ENCODE data around the gene SUPT6H. TPM values are rescaled to one million over a fixed set of nuclear protein-coding genes. Genes with fewer than 3 reads are reported as not detected.
"Not testable (repeated sequence)": the region's sequence is repeated elsewhere in the genome, so short reads cannot be mapped to it uniquely, and the experiment has no call there.

Gene SUPT6H
- total and polyA plus RNA-seq, 8 donors: 21.8 to 49.0 (median 30.0) TPM

DNA sequence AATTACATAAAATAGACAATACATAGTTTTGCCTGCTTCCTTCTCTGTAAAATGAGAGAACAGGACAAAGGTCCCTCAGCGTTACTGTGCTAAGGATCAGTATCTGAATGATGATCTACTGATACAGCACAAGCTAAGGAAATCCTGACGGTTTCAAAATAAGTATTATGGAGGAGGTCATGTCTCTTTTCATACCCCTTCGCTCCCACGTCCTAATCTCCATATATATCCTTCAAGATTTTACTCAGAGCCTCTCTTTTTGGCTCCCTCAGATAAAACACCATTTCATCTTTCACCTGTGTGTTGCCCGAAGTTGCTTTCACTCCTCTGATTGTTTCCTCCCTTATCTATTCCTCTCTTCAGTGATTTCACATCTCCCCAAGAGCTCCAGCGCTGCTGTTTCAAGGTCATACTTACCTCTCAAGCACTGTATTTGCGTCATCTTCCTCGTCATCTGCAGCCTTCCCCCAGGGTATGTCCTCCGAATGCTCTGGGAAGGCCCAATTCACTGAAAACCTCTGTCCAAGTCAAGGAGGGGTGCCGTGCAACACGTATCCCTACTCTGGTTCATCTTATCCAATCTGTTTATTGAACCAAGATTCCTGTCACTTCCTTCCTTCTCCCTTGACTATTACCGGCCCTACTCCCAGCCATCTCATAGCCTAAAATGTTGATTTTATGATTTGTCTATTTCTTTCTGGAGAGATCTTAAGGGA, 15.8 kb upstream of the SUPT6H start:
- Histone ChIP-seq H3K27me3 (no peaks in the 10 kb centered on the region), H3K27ac (peak overlapping the region; percentile 43 to 96 (median 78)), H3K36me3 (peaks cover 6 to 15% (median 8%) of the 10 kb centered on the region in 3 donors), H3K9me3 (no peaks in the 10 kb centered on the region), H3K4me3 (peak overlapping the region in 1 of 4 donors; percentile 82), H3K4me1 (peaks cover 15 to 27% (median 24%) of the 10 kb centered on the region in 3 donors)
- WGBS, 2 donors: 27 to 29% methylated on average over 12 of the region's 12 CpGs
- intact Hi-C loops (cut with DNase I): no loop called here
- no peak for FAIRE-seq
- ATAC-seq: peak; percentile 2 to 12 (median 8)
- TF ChIP-seq, protein P1, sequence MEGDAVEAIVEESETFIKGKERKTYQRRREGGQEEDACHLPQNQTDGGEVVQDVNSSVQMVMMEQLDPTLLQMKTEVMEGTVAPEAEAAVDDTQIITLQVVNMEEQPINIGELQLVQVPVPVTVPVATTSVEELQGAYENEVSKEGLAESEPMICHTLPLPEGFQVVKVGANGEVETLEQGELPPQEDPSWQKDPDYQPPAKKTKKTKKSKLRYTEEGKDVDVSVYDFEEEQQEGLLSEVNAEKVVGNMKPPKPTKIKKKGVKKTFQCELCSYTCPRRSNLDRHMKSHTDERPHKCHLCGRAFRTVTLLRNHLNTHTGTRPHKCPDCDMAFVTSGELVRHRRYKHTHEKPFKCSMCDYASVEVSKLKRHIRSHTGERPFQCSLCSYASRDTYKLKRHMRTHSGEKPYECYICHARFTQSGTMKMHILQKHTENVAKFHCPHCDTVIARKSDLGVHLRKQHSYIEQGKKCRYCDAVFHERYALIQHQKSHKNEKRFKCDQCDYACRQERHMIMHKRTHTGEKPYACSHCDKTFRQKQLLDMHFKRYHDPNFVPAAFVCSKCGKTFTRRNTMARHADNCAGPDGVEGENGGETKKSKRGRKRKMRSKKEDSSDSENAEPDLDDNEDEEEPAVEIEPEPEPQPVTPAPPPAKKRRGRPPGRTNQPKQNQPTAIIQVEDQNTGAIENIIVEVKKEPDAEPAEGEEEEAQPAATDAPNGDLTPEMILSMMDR (IDR thresholded peaks at IDR 0.05): no peak
- peak in 3 of 6 donors; percentile 16 to 37 (median 34) for DNase-seq

DNA sequence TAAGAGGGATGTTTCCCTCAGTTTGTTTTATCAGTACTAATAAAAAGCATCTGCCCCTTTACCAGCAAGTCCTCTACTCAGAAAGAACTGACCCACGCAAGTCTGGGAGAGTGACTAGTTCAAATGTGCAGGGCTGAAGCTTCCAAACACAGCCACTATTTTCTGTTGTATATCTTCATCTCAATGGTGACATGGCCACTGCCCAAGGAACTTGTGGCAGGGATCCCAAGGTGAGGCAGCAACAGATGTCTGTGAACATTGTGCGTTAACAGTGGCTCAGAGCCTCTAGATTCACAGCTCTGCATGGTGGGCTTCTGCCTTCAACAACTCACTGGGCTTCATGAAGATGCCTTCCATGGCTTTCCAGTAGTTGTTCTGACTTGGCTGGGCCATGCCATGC, 13.3 kb upstream of the SUPT6H start:
- no peaks in the 10 kb centered on the region for H3K9me3 ChIP-seq
- no peak for FAIRE-seq
- 46 to 52% methylated on average over 2 of the region's 2 CpGs for WGBS, 2 donors
- TF ChIP-seq, protein P1 (IDR thresholded peaks at IDR 0.05): no peak
- no peak for DNase-seq
- H3K36me3 ChIP-seq: peaks cover 0 to 3% (median 0%) of the 10 kb centered on the region in 3 donors
- H3K27me3 ChIP-seq: no peaks in the 10 kb centered on the region
- intact Hi-C loops (cut with DNase I): no loop called here
- no peak overlapping the region for H3K27ac ChIP-seq
- H3K4me3 ChIP-seq: no peak overlapping the region
- H3K4me1 ChIP-seq: peaks cover 11 to 17% (median 17%) of the 10 kb centered on the region in 3 donors
- ATAC-seq: no peak

DNA sequence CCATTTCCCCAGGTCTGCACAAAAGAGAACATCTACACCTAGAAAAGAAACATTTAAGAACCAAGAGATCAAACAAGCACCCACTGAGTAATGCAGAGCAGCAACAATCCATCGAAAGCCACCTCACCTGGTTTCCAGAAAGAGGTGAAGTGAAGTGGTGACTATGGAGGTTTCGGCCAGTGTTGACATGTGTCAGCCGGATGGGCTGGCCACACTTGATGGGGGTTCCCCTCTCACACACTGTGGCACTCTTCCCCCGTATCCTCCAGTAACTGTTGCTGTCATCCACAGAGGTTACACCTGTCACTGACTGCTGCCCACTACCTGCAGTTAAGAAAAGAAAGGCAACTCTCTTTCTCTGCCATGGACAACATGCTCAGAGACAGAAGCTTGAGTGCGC, 6.8 kb upstream of the SUPT6H start:
- intact Hi-C loops (cut with DNase I): no loop called here
- DNase-seq: no peak
- H3K4me3 ChIP-seq: no peak overlapping the region
- no peaks in the 10 kb centered on the region for H3K4me1 ChIP-seq
- no peak for ATAC-seq
- WGBS, 2 donors: 96% methylated on average over 5 of the region's 5 CpGs
- H3K36me3 ChIP-seq: peaks cover 0 to 3% (median 0%) of the 10 kb centered on the region in 3 donors
- H3K27ac ChIP-seq: no peak overlapping the region
- no peaks in the 10 kb centered on the region for H3K9me3 ChIP-seq
- H3K27me3 ChIP-seq: no peaks in the 10 kb centered on the region
- TF ChIP-seq, protein P1 (IDR thresholded peaks at IDR 0.05): no peak
- FAIRE-seq: no peak

DNA sequence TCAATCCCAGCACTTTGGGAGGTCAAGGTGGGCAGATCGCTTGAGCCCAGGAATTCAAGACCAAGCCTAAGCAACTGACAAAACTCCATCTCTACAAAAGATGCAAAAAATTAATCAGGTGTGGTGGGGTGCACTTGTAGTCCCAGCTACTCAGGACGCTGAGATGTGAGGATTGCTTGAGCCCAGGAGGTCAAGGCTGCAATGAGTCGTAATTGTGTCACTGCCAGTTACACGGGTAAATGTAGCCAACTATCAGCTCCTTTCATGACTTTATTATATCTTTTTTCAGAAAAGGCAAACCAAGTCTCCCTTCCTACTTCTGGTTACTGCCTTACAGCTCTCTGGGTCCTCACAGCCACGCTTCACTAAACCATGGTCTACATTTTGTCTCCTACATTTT, 4.2 kb upstream of the SUPT6H start:
- Histone ChIP-seq H3K9me3 (no peaks in the 10 kb centered on the region), H3K27me3 (no peaks in the 10 kb centered on the region), H3K4me1 (peaks cover 0 to 9% (median 6%) of the 10 kb centered on the region in 3 donors), H3K36me3 (peaks cover 0 to 3% (median 0%) of the 10 kb centered on the region in 3 donors), H3K4me3 (no peak overlapping the region), H3K27ac (no peak overlapping the region)
- 86 to 87% methylated on average over 5 of the region's 5 CpGs for WGBS, 2 donors
- FAIRE-seq (no peak), ATAC-seq (no peak), DNase-seq (no peak)
- TF ChIP-seq, protein P1 (IDR thresholded peaks at IDR 0.05): no peak
- intact Hi-C loops (cut with DNase I): no loop called here

DNA sequence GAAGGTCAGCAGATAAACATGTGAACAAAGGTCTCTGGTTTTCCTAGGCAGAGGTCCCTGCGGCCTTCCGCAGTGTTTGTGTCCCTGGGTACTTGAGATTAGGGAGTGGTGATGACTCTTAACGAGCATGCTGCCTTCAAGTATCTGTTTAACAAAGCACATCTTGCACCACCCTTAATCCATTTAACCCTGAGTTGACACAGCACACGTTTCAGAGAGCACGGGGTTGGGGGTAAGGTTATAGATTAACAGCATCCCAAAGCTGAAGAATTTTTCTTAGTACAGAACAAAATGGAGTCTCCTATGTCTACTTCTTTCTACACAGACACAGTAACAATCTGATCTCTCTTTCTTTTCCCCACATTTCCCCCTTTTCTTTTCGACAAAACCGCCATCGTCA, 3.7 kb upstream of the SUPT6H start:
- H3K27ac ChIP-seq; DNase-seq; H3K27me3 ChIP-seq; H3K9me3 ChIP-seq; H3K36me3 ChIP-seq; ATAC-seq; intact Hi-C loops (cut with DNase I); H3K4me3 ChIP-seq; FAIRE-seq: not testable (repeated sequence)
- H3K4me1 ChIP-seq: peaks cover 4 to 14% (median 11%) of the 10 kb centered on the region in 3 donors
- WGBS, 2 donors: 84 to 88% methylated on average over 5 of the region's 8 CpGs

DNA sequence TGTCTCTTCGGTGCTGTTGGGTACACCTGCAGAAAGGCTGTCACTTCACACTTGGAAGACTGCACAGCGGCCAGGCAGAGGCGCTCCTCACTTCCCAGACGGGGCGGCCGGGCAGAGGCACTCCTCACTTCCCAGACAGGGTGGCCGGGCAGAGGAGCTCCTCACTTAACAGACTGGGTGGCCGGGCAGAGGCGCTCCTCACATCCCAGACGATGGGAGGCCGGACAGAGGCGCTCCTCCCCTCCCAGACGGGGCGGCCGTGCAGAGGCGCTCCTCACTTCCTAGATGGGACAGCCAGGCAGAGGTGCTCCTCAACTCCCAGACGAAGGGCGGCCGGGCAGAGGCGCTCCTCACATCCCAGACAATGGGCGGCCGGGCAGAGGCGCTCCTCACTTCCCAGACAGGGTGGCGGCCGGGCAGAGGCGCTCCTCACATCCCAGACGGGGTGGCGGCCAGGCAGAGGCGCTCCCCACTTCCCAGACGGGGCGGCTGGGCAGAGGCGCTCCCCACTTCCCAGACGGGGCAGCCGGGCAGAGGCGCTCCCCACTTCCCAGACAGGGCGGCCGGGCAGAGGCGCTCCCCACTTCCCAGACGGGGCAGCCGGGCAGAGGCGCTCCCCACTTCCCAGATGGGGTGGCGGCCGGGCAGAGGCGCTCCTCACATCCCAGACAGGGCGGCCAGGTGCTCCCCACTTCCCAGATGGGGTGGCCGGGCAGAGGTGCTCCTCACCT, 3.1 kb upstream of the SUPT6H start:
- H3K9me3 ChIP-seq; H3K4me3 ChIP-seq; FAIRE-seq; H3K36me3 ChIP-seq; H3K27ac ChIP-seq; ATAC-seq; H3K27me3 ChIP-seq; intact Hi-C loops (cut with DNase I): not testable (repeated sequence)
- peak in 1 of 6 donors; percentile 62 for DNase-seq
- 97 to 99% methylated on average over 39 to 46 of the region's 46 CpGs for WGBS, 2 donors
- H3K4me1 ChIP-seq: peaks cover 10 to 17% (median 17%) of the 10 kb centered on the region in 3 donors

DNA sequence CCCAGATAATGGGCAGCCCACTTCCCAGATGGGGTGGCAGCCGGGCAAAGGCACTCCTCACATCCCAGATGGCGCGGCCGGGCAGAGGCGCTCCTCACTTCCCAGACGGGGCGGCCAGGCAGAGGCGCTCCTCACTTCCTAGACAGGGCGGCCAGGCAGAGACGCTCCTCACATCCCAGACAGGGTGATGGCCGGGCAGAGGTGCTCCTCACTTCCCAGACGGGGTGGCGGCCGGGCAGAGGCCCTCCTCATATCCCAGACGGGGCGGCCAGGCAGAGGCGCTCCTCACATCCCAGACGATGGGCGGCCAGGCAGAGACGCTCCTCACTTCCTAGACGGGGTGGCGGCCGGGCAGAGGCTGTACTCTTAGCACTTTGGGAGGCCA, 2.5 kb upstream of the SUPT6H start:
- H3K36me3 ChIP-seq; H3K9me3 ChIP-seq; intact Hi-C loops (cut with DNase I); H3K27me3 ChIP-seq; H3K4me3 ChIP-seq; ATAC-seq; H3K27ac ChIP-seq; FAIRE-seq: not testable (repeated sequence)
- H3K4me1 ChIP-seq: peaks cover 12 to 23% (median 17%) of the 10 kb centered on the region in 3 donors
- peak in 2 of 6 donors; percentile 28 to 66 for DNase-seq
- WGBS, 2 donors: 97 to 99% methylated on average over 22 to 23 of the region's 23 CpGs
